ENCODE measurements around the gene CDK6. TPM values are rescaled to one million over a fixed set of nuclear protein-coding genes. Genes with fewer than 3 reads are reported as not detected.

CDK6 gene
- total RNA-seq, 1 experiment from 2014 or later, result 41.4 TPM

GRCh38 chr7:92751902-92752901, 84.2 kb downstream of the CDK6 start:
- DNase-seq (ENCODE audit: low read depth, low spot score), result peak; percentile 77
- peak overlapping the region in 1 of 2 experiments; percentile 43; a peak in 1 of 4 replicates for H3K4me3 ChIP-seq (replicated peaks in 1 of 2; ENCODE audit: low read depth in 1 of 2, low read length in 2 of 2)
- TF ChIP-seq REST (IDR thresholded peaks at IDR 0.05; ENCODE audit: low read depth) (no peak), CBX3 (IDR thresholded peaks at IDR 0.05; ENCODE audit: low read depth) (peak; percentile 77; the same call in 1 of the 2 replicates), EZH2 (IDR thresholded peaks at IDR 0.05) (no peak), EGR1 (IDR thresholded peaks at IDR 0.05; ENCODE audit: low read depth) (0 out of 2 replicates have a peak, but pooled peaks have one; percentile 12), CTCF (IDR thresholded peaks at IDR 0.05 in 2 of 3, conservative IDR thresholded peaks at IDR 0.05 in 1 of 3; ENCODE audit: borderline replicate concordance in 1 of 3, insufficient read depth in 1 of 3, low read depth in 2 of 3, low read length in 2 of 3) (no peak), ZFX (IDR thresholded peaks at IDR 0.05) (no peak), POLR2A (IDR thresholded peaks at IDR 0.05; ENCODE audit: borderline replicate concordance, extremely low read depth, insufficient read depth, insufficient read length) (no peak), TCF7L2 (IDR thresholded peaks at IDR 0.05; ENCODE audit: borderline replicate concordance, extremely low read depth, insufficient read depth, insufficient read length) (no peak), ELF1 (IDR thresholded peaks at IDR 0.05; ENCODE audit: borderline replicate concordance, low read depth) (no peak), CEBPB (IDR thresholded peaks at IDR 0.05; ENCODE audit: low read depth) (peak; percentile 70), MAX (IDR thresholded peaks at IDR 0.05) (peak; percentile 37; the same call in 1 of the 2 replicates), RAD21 (IDR thresholded peaks at IDR 0.05; ENCODE audit: low read depth) (no peak), JUND (IDR thresholded peaks at IDR 0.05) (peak; percentile 84), FOSL1 (IDR thresholded peaks at IDR 0.05; ENCODE audit: low read depth) (peak; percentile 80), SRF (IDR thresholded peaks at IDR 0.05; ENCODE audit: low read depth) (peak; percentile 57), ZNF274 (IDR thresholded peaks at IDR 0.05; ENCODE audit: low read depth, low read length) (no peak), POLR2AphosphoS5 (IDR thresholded peaks at IDR 0.05; ENCODE audit: low read depth, low read length) (no peak), SP1 (IDR thresholded peaks at IDR 0.05; ENCODE audit: low read depth) (peak; percentile 73), YY1 (IDR thresholded peaks at IDR 0.05; ENCODE audit: extremely low read depth, insufficient replicate concordance, low read depth, low read length) (no peak), EZH2phosphoT487 (IDR thresholded peaks at IDR 0.05; ENCODE audit: borderline replicate concordance) (no peak), ATF3 (IDR thresholded peaks at IDR 0.05) (0 out of 2 replicates have a peak, but pooled peaks have one; percentile 31), SIN3A (IDR thresholded peaks at IDR 0.05; ENCODE audit: low read depth) (peak; percentile 55)

More at GRCh38 chr7:92751902-92752901, 84.2 kb downstream of the CDK6 start:
- intact Hi-C loops (cut with micrococcal nuclease), result loop anchor here (5.0 kb wide), 1 partner anchor 80 kb away; no protein-coding TSS in a partner anchor
- Histone ChIP-seq H3K79me2 (ENCODE audit: insufficient read depth, low read length) (peaks cover 66% of the 10 kb centered on the region), H3K9ac (ENCODE audit: low read length) (peak overlapping the region; percentile 51), H3K9me3 (ENCODE audit: control insufficient read depth in 1 of 2, insufficient read depth in 1 of 2, low read depth in 1 of 2, low read length in 2 of 2) (no peaks in the 10 kb centered on the region), H4K20me1 (ENCODE audit: insufficient read depth) (no peaks in the 10 kb centered on the region), H3K9me2 (ENCODE audit: insufficient read depth) (no peaks in the 10 kb centered on the region), H3K4me2 (ENCODE audit: low read length) (peak overlapping the region; percentile 75), H3K4me1 (ENCODE audit: control insufficient read depth in 1 of 2, insufficient read depth in 2 of 2, low read length in 2 of 2) (peaks cover 22 to 82% of the 10 kb centered on the region in 2 experiments), H2AFZ (ENCODE audit: low read depth, low read length, poor library complexity, severe bottlenecking) (no peak overlapping the region), H3K36me3 (ENCODE audit: control insufficient read depth in 1 of 2, insufficient read depth in 2 of 2, low read length in 2 of 2) (no peaks in the 10 kb centered on the region), H3K27ac (ENCODE audit: low read depth, low read length) (peak overlapping the region; percentile 58; the same call in 1 of the 2 replicates), H3K27me3 (ENCODE audit: insufficient read depth, low read length) (no peaks in the 10 kb centered on the region)
- ChIA-PET CTCF (no interaction called here), RAD21 (ENCODE audit: low non-redundant PET in 1 of 2, low total read pairs in 2 of 2, uncharacterized antibody in 2 of 2, unreplicated experiment in 2 of 2) (no interaction called here), POLR2A (no interaction called here)
- ATAC-seq, result peak; percentile 92
- no TSS peak for BruUV-seq (replicated peaks)

Data from HCT116 (cell line).